Measurements from ENCODE around the gene KIR2DL1.
"Not testable (repeated sequence)": the region's sequence is repeated elsewhere in the genome, so short reads cannot be mapped to it uniquely, and the experiment has no call there.

DNA sequence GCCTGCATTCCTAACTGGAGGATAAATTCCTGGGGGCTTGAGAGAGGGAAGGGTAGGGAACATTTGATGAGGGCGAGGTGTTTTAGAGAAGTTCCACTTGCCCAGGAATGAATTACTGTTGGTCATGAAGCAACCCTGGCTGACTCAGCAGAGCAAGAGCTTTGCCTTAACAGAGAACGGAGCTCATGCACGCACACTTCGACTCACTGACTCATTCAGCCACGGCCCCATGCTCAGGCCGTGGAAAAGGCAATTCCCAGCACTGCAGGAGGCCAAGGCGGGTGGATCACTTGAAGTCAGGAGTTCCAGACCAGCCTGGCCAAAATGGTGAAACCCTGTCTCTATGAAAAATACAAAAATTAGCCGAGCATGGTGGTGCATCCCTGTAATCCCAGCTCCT lies 5.4 kb upstream of the KIR2DL1 start:
- TF ChIP-seq, protein P1, sequence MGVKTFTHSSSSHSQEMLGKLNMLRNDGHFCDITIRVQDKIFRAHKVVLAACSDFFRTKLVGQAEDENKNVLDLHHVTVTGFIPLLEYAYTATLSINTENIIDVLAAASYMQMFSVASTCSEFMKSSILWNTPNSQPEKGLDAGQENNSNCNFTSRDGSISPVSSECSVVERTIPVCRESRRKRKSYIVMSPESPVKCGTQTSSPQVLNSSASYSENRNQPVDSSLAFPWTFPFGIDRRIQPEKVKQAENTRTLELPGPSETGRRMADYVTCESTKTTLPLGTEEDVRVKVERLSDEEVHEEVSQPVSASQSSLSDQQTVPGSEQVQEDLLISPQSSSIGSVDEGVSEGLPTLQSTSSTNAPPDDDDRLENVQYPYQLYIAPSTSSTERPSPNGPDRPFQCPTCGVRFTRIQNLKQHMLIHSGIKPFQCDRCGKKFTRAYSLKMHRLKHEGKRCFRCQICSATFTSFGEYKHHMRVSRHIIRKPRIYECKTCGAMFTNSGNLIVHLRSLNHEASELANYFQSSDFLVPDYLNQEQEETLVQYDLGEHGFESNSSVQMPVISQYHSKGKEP (tag by site-specific recombination; IDR thresholded peaks at IDR 0.05): not testable (repeated sequence)
- TF ChIP-seq, protein P2, sequence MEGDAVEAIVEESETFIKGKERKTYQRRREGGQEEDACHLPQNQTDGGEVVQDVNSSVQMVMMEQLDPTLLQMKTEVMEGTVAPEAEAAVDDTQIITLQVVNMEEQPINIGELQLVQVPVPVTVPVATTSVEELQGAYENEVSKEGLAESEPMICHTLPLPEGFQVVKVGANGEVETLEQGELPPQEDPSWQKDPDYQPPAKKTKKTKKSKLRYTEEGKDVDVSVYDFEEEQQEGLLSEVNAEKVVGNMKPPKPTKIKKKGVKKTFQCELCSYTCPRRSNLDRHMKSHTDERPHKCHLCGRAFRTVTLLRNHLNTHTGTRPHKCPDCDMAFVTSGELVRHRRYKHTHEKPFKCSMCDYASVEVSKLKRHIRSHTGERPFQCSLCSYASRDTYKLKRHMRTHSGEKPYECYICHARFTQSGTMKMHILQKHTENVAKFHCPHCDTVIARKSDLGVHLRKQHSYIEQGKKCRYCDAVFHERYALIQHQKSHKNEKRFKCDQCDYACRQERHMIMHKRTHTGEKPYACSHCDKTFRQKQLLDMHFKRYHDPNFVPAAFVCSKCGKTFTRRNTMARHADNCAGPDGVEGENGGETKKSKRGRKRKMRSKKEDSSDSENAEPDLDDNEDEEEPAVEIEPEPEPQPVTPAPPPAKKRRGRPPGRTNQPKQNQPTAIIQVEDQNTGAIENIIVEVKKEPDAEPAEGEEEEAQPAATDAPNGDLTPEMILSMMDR (tag by site-specific recombination; IDR thresholded peaks at IDR 0.05): not testable (repeated sequence)
- not testable (repeated sequence) for TF ChIP-seq ZNF521 (tag by site-specific recombination; IDR thresholded peaks at IDR 0.05); ZNF629 (tag by site-specific recombination; IDR thresholded peaks at IDR 0.05); ZNF16 (tag by site-specific recombination; IDR thresholded peaks at IDR 0.05; ENCODE audit: low read depth); YY1 (tag by site-specific recombination; IDR thresholded peaks at IDR 0.05)

Data from HEK293 (cell line).